Brain microvascular endothelial cell (primary cell): ENCODE data around the gene PICK1.
"Not testable (repeated sequence)": the region's sequence is repeated elsewhere in the genome, so short reads cannot be mapped to it uniquely, and the experiment has no call there.

Experiments
- DNase-seq: peaks from one replicate; pipeline ENCODE4 v3.0.0-alpha.2; 2020
- H3K27ac ChIP-seq: fragments of 250-450 bp; sonication (Bioruptor Pico); 2 replicates; pipeline ENCODE4 v1.5.1; 2020; ENCODE audit warnings: mild to moderate bottlenecking, moderate library complexity
- H3K27me3 ChIP-seq: fragments of 250-450 bp; sonication (Bioruptor Pico); replicated peaks from 2 replicates; pipeline ENCODE4 v1.5.1; 2020; ENCODE audit warnings: mild to moderate bottlenecking
- H3K36me3 ChIP-seq: fragments of 250-450 bp; sonication (Bioruptor Pico); replicated peaks from 2 replicates; pipeline ENCODE4 v1.5.1; 2020; ENCODE audit warnings: mild to moderate bottlenecking
- H3K4me3 ChIP-seq: 2 replicates; pipeline ENCODE4 v1.5.1; 2011; ENCODE audit warnings: low read depth, mild to moderate bottlenecking, control low read depth, low read length, moderate library complexity
- in situ Hi-C: cut with HindIII; loops from 2 replicates; pipeline ENCODE4 v1.10.0; 2017; ENCODE audit warnings: low sequenced_read_pairs, low pct_ligation_motif_present
- TF ChIP-seq, protein P1 (sequence below): IDR thresholded peaks from 2 replicates; pipeline ENCODE4 v1.5.1; 2011; ENCODE audit warnings: low read depth, mild to moderate bottlenecking, moderate library complexity, low read length, control low read depth, inconsistent platforms; ENCODE audit errors: missing control alignments

Gene PICK1

DNA sequence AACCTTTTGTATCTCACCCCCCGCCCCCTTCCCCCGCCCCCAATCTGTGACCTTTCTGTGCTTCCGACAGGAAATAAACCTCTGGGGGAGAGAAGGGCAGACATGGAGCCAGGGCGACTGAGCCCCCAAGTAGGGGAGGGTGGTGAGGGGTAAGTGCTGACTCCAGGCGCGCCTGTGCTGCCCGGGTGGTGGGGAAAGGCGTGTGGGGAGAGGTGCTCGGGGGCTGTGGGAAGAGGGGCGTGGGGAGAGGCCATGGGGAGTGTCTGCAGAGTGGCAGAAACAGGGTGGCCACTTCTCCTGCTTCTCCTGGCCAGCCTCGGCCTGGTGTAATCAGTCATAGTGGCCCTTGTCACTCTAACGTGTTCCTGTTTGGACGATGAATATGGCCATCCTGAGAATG, 18.8 kb downstream of the PICK1 start:
- TF ChIP-seq, protein P1, sequence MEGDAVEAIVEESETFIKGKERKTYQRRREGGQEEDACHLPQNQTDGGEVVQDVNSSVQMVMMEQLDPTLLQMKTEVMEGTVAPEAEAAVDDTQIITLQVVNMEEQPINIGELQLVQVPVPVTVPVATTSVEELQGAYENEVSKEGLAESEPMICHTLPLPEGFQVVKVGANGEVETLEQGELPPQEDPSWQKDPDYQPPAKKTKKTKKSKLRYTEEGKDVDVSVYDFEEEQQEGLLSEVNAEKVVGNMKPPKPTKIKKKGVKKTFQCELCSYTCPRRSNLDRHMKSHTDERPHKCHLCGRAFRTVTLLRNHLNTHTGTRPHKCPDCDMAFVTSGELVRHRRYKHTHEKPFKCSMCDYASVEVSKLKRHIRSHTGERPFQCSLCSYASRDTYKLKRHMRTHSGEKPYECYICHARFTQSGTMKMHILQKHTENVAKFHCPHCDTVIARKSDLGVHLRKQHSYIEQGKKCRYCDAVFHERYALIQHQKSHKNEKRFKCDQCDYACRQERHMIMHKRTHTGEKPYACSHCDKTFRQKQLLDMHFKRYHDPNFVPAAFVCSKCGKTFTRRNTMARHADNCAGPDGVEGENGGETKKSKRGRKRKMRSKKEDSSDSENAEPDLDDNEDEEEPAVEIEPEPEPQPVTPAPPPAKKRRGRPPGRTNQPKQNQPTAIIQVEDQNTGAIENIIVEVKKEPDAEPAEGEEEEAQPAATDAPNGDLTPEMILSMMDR = no peak
- no peak overlapping the region for H3K27ac ChIP-seq
- no peak for DNase-seq
- no peak overlapping the region for H3K4me3 ChIP-seq
- in situ Hi-C loops = loop anchor here (25.0 kb wide), 1 partner anchor 261 kb away; no protein-coding TSS in a partner anchor
- H3K36me3 ChIP-seq = peaks cover 3% of the 10 kb centered on the region
- no peaks in the 10 kb centered on the region for H3K27me3 ChIP-seq

DNA sequence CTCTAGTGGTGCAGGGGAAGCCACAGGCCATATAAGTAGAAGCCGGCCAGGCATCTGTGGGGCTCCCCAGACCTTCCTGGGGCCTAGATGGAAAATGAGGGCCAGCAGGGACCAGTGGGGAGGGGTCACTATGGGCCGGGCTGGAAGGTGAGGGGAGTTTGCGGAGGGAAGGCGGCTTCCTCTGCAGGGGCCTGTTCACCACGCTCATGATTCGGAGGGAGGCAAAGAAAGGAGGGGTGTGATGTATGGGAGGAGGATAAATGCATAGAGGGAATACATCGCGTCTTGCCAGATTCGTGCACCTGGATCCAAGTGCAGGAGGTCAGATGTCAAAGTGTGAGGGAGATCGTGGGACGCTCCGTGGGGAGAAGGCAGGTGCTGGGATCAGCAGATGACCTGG, 19.9 kb downstream of the PICK1 start:
- H3K27ac ChIP-seq = no peak overlapping the region
- no peak overlapping the region for H3K4me3 ChIP-seq
- H3K36me3 ChIP-seq = peaks cover 3% of the 10 kb centered on the region
- TF ChIP-seq, protein P1 = no peak
- in situ Hi-C loops = loop anchor here (25.0 kb wide), 1 partner anchor 260 kb away; no protein-coding TSS in a partner anchor
- no peak for DNase-seq
- peaks cover 10% of the 10 kb centered on the region for H3K27me3 ChIP-seq

DNA sequence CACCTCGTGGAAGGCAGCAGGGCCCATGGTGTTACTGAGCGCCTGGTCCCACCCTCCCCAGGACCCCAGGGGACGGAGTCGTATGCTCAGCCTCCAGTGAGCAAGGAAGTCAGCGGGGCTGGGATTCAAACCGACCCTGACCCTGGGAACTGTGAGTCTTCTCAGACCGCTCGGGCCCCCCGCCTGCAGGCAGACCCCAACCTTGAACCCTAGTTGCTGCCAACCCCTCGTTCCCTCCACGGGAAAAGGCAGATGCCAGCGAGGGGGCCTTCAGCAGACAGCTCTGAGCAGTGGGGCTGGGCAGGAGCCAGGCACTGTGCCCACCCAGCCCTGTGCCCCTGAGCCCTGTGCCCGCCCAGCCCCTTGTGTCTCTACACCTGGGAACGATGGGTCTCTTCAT, 20.4 kb downstream of the PICK1 start:
- in situ Hi-C loops = loop anchor here (25.0 kb wide), 1 partner anchor 260 kb away; no protein-coding TSS in a partner anchor
- DNase-seq = no peak
- peaks cover 3% of the 10 kb centered on the region for H3K36me3 ChIP-seq
- no peak overlapping the region for H3K27ac ChIP-seq
- no peak overlapping the region for H3K4me3 ChIP-seq
- TF ChIP-seq, protein P1 = no peak
- peaks cover 14% of the 10 kb centered on the region for H3K27me3 ChIP-seq

DNA sequence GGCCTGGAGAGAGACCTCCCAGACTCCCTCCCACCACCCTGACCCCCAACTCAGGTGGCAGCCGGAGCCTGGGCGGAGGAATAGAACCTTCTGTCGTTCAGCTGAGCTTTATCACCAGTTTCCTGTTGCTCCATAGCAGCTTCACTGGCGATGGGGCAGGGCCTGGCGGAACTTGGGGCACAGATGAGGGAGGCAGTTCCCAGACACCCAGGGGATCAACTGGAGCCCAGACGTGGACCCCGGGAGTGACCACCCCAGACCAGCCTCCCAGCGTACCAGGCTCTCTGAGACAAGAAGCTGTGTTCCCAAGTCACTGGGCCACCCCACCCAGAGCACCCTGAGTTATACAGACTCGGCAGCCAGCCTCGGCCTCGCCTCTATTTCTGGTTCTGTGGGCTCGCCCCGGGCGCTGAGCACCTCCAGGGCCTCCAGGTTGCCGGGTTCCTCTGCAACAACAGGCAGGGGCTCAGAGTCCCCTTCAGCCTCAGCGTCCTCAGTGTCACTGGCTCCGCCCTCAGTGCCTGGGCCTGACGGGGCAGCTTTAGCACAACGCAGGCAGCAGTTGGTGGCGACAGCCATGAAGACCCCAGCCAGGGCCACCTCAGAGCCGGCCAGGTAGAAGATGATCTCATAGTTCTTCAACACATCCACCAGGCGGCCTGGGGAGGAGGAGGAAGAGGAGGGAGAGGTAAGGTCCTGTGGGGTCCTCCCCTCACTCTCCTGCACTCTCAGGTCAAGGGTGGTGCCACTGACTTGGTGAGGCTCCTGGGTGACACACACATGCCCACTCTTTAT, 21.0 kb downstream of the PICK1 start:
- peaks cover 14% of the 10 kb centered on the region for H3K27me3 ChIP-seq
- DNase-seq = no peak
- in situ Hi-C loops = loop anchor here (25.0 kb wide), 1 partner anchor 259 kb away; no protein-coding TSS in a partner anchor
- H3K4me3 ChIP-seq = no peak overlapping the region
- no peak overlapping the region for H3K27ac ChIP-seq
- no peaks in the 10 kb centered on the region for H3K36me3 ChIP-seq
- TF ChIP-seq, protein P1 = no peak

DNA sequence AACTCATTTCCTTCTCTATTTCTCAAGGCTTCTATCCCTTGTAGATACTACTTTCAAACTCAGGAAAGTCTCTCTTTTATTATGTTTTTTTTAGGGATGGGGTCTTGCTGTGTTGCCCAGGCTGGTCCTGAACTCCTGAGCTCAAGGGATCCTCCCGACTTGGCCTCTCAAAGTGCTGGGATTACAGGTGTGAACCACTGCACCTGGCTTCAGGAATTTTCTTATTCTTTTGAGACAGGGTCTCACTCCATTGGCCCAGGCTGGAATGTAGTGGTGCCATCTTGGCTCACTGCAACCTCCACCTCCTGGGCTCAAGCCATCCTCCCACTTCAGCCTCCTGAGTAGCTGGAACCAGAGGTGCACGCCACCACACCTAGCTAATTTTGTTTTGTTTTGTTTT, 22.0 kb downstream of the PICK1 start:
- DNase-seq, H3K4me3 ChIP-seq, H3K27ac ChIP-seq, H3K36me3 ChIP-seq: not testable (repeated sequence)
- in situ Hi-C loops = loop anchor here (25.0 kb wide), 1 partner anchor 258 kb away; no protein-coding TSS in a partner anchor
- peaks cover 14% of the 10 kb centered on the region for H3K27me3 ChIP-seq

DNA sequence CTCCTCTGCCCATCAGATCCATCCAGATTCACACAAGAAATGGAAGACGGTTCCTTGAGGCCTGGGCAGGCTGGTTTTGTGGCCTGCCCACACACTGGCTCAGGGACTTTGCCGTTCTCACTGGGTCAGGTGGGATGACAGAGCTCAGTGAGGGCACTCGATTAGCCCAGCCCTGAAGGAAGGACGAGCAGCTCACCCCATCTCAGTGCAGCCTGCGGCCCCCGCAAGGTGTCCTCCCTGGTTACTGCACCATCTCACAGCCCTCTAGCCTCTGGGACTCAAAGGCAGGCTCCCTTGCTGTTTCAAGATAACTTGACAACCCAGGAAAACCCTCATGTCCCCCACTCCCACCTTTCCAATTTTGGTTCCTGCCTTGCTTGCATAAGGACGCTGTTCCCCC, 22.6 kb downstream of the PICK1 start:
- no peak for DNase-seq
- Histone ChIP-seq H3K4me3 (no peak overlapping the region), H3K36me3 (no peaks in the 10 kb centered on the region), H3K27ac (no peak overlapping the region), H3K27me3 (peaks cover 14% of the 10 kb centered on the region)
- TF ChIP-seq, protein P1 = no peak
- in situ Hi-C loops = loop anchor here (25.0 kb wide), 1 partner anchor 257 kb away; no protein-coding TSS in a partner anchor
